Measurements from ENCODE around the gene VSTM2B. TPM values are rescaled to one million over a fixed set of nuclear protein-coding genes. Genes with fewer than 3 reads are reported as not detected.
"Not testable (repeated sequence)": the region's sequence is repeated elsewhere in the genome, so short reads cannot be mapped to it uniquely, and the experiment has no call there.

The VSTM2B gene
- total RNA-seq, 1 experiment from 2014 or later: not detected

GRCh38 chr19:29554149-29554548 lies 28.4 kb downstream of the VSTM2B start:
- ChIA-PET CTCF (no interaction called here), POLR2A (ENCODE audit: unreplicated experiment) (no interaction called here)
- Histone ChIP-seq H4K20me1 (ENCODE audit: insufficient read depth) (no peaks in the 10 kb centered on the region), H3K79me2 (ENCODE audit: low read depth) (no peaks in the 10 kb centered on the region), H3K36me3 (ENCODE audit: low read depth) (no peaks in the 10 kb centered on the region), H3K9me2 (ENCODE audit: insufficient read depth) (no peaks in the 10 kb centered on the region), H3K27ac (no peak overlapping the region), H3K4me1 (replicated peaks; ENCODE audit: insufficient read depth) (no peaks in the 10 kb centered on the region), H3F3A (ENCODE audit: insufficient read depth, low read depth) (no peaks in the 10 kb centered on the region), H3K27me3 (ENCODE audit: insufficient read depth, low read depth) (peaks cover 46% of the 10 kb centered on the region), H3K4me3 (no peak overlapping the region), H2AFZ (no peak overlapping the region), H3K9me3 (ENCODE audit: insufficient read depth, low read depth) (no peaks in the 10 kb centered on the region), H3K4me2 (no peak overlapping the region)
- BruUV-seq (replicated peaks): no TSS peak
- intact Hi-C loops (cut with micrococcal nuclease; ENCODE audit: unreplicated experiment): no loop called here
- no peak for TF ChIP-seq CTCF (conservative IDR thresholded peaks at IDR 0.05)
- no peak for TF ChIP-seq EZH2 (IDR thresholded peaks at IDR 0.05; ENCODE audit: low read depth)
- no peak for DNase-seq

GRCh38 chr19:29559110-29559509 lies 33.3 kb downstream of the VSTM2B start:
- H4K20me1 ChIP-seq (ENCODE audit: insufficient read depth); H2AFZ ChIP-seq; POLR2A ChIA-PET (ENCODE audit: unreplicated experiment); H3K79me2 ChIP-seq (ENCODE audit: low read depth); CTCF ChIA-PET; DNase-seq; BruUV-seq (replicated peaks); intact Hi-C loops (cut with micrococcal nuclease; ENCODE audit: unreplicated experiment); H3F3A ChIP-seq (ENCODE audit: insufficient read depth, low read depth); H3K27ac ChIP-seq; H3K9me2 ChIP-seq (ENCODE audit: insufficient read depth); H3K4me3 ChIP-seq; H3K4me1 ChIP-seq (replicated peaks; ENCODE audit: insufficient read depth); H3K9me3 ChIP-seq (ENCODE audit: insufficient read depth, low read depth); H3K4me2 ChIP-seq; H3K36me3 ChIP-seq (ENCODE audit: low read depth): not testable (repeated sequence)
- H3K27me3 ChIP-seq (ENCODE audit: insufficient read depth, low read depth): peaks cover 56% of the 10 kb centered on the region

GRCh38 chr19:29559743-29560142 lies 33.9 kb downstream of the VSTM2B start:
- intact Hi-C loops (cut with micrococcal nuclease; ENCODE audit: unreplicated experiment): no loop called here
- CTCF ChIA-PET: no interaction called here
- TF ChIP-seq CTCF (conservative IDR thresholded peaks at IDR 0.05) (no peak), EZH2 (IDR thresholded peaks at IDR 0.05; ENCODE audit: low read depth) (no peak)

GRCh38 chr19:29560313-29561075 lies 34.7 kb downstream of the VSTM2B start:
- no peaks in the 10 kb centered on the region for H3K4me1 ChIP-seq (replicated peaks; ENCODE audit: insufficient read depth)
- H3F3A ChIP-seq (ENCODE audit: insufficient read depth, low read depth): no peaks in the 10 kb centered on the region
- no peaks in the 10 kb centered on the region for H3K9me2 ChIP-seq (ENCODE audit: insufficient read depth)
- H2AFZ ChIP-seq: no peak overlapping the region
- no peak overlapping the region for H3K27ac ChIP-seq
- intact Hi-C loops (cut with micrococcal nuclease; ENCODE audit: unreplicated experiment): no loop called here
- H3K36me3 ChIP-seq (ENCODE audit: low read depth): no peaks in the 10 kb centered on the region
- no peak overlapping the region for H3K4me2 ChIP-seq
- no peaks in the 10 kb centered on the region for H4K20me1 ChIP-seq (ENCODE audit: insufficient read depth)
- H3K27me3 ChIP-seq (ENCODE audit: insufficient read depth, low read depth): peaks cover 61% of the 10 kb centered on the region
- no peaks in the 10 kb centered on the region for H3K9me3 ChIP-seq (ENCODE audit: insufficient read depth, low read depth)
- H3K79me2 ChIP-seq (ENCODE audit: low read depth): no peaks in the 10 kb centered on the region
- CTCF ChIA-PET: no interaction called here
- H3K4me3 ChIP-seq: no peak overlapping the region
- BruUV-seq (replicated peaks): no TSS peak
- DNase-seq: no peak
- POLR2A ChIA-PET (ENCODE audit: unreplicated experiment): no interaction called here
- TF ChIP-seq CTCF (conservative IDR thresholded peaks at IDR 0.05) (no peak), EZH2 (IDR thresholded peaks at IDR 0.05; ENCODE audit: low read depth) (no peak)

More at GRCh38 chr19:29559743-29560142, 33.9 kb downstream of the VSTM2B start:
- Histone ChIP-seq H2AFZ (no peak overlapping the region), H4K20me1 (ENCODE audit: insufficient read depth) (no peaks in the 10 kb centered on the region), H3K9me2 (ENCODE audit: insufficient read depth) (no peaks in the 10 kb centered on the region), H3K27ac (no peak overlapping the region), H3K79me2 (ENCODE audit: low read depth) (no peaks in the 10 kb centered on the region), H3F3A (ENCODE audit: insufficient read depth, low read depth) (no peaks in the 10 kb centered on the region), H3K4me3 (no peak overlapping the region), H3K4me2 (no peak overlapping the region), H3K36me3 (ENCODE audit: low read depth) (no peaks in the 10 kb centered on the region), H3K9me3 (ENCODE audit: insufficient read depth, low read depth) (no peaks in the 10 kb centered on the region), H3K27me3 (ENCODE audit: insufficient read depth, low read depth) (peaks cover 60% of the 10 kb centered on the region), H3K4me1 (replicated peaks; ENCODE audit: insufficient read depth) (no peaks in the 10 kb centered on the region)
- BruUV-seq (replicated peaks): no TSS peak
- no peak for DNase-seq
- POLR2A ChIA-PET (ENCODE audit: unreplicated experiment): no interaction called here
